ENCODE results near the gene ZBED2. TPM values are rescaled to one million over a fixed set of nuclear protein-coding genes. Genes with fewer than 3 reads are reported as not detected.
A peak's percentile ranks its signal among the peaks of the same experiment; 100 is the strongest.

Gene ZBED2
- total RNA-seq, 1 donor from 2014 or later, result 15.2 TPM

DNA sequence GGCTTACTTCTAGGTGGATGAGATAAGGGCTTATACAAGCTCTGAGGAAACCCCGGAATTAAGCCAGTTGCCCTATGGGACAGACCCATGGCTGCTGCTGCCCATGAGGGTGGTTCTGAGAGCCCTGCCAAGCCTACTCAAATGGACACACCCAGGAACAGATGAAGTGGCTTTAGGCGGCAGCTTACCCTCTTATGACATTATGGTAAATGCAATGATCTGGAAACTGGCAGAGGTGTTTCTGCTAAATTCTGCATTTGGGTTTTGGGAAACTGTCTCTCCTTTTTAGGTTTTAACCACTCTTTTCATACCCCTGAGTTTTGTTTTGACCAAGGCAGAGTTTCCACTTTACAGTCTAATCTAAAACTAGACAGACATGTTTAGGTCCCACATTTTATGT lies 9.0 kb upstream of the ZBED2 start:
- DNase-seq (ENCODE audit: low read depth), result no peak

DNA sequence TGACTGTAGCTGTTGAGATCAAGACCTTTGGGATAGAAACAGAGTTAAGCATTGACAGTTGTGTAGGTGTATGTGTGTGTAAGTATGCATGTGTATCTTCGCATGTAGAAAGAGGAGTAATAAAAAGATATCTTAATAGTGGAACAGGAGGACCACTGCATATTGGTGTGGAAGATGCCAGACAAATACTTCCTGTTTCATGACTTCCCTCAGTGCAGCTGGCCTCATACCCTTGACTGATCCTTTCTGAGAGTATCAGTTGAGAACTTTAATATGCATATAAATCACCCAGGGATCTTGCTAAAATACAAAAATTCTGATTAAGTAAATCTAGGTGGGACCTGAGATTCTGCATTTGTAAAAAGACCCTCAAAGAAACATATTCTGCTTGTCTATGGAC lies 8.5 kb upstream of the ZBED2 start:
- DNase-seq (ENCODE audit: low read depth), result no peak

DNA sequence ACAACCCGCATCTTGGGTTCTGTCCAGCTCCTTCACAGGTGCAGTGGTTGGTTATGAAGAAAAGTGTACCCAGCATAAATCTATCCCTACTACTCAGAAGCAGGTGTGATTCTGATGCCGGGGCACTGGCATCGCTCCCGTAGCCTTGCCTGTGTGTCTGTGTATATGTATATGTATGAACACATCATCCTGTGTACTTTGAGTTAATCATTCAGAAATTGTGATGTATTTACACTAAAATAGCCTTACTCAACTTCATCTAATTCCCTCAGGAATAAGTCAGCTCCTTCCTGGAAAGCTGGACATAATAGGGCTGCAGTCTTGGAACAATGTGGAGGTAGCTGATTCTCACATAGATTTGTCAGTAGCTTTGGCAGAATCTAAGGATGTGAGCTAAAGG lies 6.7 kb upstream of the ZBED2 start:
- DNase-seq (ENCODE audit: low read depth), result peak; percentile 65

- DNase-seq (ENCODE audit: low read depth), result no peak
These were observed 3.4 kb upstream of the ZBED2 start for GRCh38 chr3:111598552-111598951.

DNA sequence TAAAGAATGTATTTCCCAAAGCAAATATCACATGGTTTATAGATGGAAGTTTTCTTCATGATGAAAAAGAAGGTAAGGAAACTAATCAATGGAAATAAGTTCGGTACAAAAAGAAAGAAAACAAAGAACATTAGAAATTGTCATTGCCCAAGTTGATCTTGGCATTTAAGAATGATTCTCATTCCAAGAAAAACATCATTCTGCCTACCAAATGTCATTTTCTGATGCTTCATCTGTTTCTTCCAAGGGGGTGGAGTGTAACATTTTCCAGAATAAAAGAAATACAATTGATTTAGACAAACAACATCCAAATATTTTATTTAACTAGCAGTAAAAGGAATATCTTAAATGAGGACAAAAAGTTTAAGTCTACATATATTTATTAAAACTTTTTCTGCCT lies 3.0 kb upstream of the ZBED2 start:
- DNase-seq (ENCODE audit: low read depth), result no peak

- DNase-seq (ENCODE audit: low read depth), result no peak
These were observed 1.2 kb upstream of the ZBED2 start for GRCh38 chr3:111596328-111596727.

GRCh38 chr3:111594781-111595180 lies 365 bp downstream of the ZBED2 start:
- DNase-seq (ENCODE audit: low read depth), result no peak

DNA sequence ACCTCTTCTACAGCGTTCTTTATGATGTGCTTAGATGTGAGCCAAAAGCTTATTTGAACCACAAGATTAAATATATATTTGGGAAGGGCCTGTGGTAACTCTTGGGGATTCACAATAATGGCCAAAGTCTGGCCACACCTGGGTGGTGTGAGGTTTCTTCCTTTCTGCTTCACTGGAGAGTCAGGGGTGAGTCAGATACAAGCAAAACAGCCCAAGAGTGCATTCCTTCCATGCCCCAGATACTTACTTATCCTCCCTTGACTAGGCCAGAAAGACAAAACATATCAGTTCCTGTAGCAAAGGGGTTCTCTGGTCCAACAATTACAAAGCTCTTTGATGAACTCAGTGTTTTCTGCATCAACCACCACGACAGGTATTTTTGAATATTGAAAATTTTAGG lies 941 bp downstream of the ZBED2 start:
- DNase-seq (ENCODE audit: low read depth), result peak; percentile 95

- DNase-seq (ENCODE audit: low read depth), result no peak
These were observed 1.5 kb downstream of the ZBED2 start for GRCh38 chr3:111593666-111594065.

DNA sequence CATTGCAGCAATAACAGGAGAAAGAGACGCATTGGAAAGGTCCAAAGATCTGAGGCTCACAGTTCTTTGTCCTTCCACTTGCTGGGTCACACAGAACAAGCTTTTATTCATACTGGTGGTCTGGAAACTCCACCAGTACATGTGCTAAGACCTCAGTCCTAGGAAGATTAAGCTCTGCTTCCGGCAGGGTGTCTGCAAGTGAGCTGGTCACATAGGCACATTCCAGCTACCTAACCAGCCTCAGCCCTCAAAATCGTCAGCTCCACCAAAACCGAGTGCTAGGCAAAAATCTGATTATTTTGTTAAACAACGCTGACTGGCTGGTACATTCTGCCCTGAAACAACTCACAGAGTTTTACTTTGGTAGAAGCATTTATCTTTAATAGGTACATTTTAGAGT lies 2.2 kb downstream of the ZBED2 start:
- DNase-seq (ENCODE audit: low read depth), result peak; percentile 74

- DNase-seq (ENCODE audit: low read depth), result peak; percentile 54
These were observed 3.0 kb downstream of the ZBED2 start for GRCh38 chr3:111592143-111592542.

DNA sequence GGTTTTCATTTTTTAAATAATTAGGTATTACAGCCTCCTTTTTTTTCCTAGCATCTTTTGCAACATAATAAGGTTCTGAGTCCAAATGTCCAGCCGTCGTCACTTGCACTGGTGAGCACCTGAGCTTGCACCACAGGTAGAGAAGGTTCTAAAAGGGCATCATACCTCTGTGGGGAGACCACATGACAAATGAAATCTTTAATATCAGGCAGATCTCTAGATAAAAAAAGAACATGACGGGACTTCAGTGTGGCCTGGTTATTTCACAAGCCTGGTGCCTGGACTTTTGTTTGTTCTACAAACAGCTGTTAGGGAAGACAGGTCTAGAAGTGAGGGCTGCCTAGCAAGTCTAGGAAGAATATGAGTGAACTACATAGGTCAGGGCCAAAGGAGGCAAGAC lies 3.6 kb downstream of the ZBED2 start:
- DNase-seq (ENCODE audit: low read depth), result no peak

GRCh38 chr3:111590143-111590491 lies 5.0 kb downstream of the ZBED2 start:
- peak; percentile 70 for DNase-seq (ENCODE audit: low read depth)

GRCh38 chr3:111589303-111590142 lies 5.6 kb downstream of the ZBED2 start:
- DNase-seq (ENCODE audit: low read depth), result no peak

GRCh38 chr3:111588527-111588926 lies 6.6 kb downstream of the ZBED2 start:
- no peak for DNase-seq (ENCODE audit: low read depth)

DNA sequence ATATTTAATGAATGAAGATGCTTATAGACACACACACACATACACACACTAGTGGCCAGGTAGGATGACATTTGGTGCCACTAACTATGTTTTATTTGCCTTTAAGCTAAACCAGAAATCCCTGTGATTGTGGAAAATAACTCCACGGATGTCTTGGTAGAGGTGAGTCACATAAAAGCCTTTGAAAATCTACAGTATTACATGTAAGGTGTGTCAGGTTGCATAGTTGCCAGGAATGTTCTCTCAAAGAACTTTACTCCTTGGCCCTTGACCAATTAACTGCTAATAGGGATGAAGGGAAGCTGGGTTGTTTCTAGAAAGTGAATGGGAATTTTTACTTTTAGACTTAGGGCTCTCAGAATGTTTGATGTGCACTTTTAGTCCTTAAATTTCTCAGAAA lies 9.9 kb downstream of the ZBED2 start:
- peak; percentile 96 for DNase-seq (ENCODE audit: low read depth)

DNA sequence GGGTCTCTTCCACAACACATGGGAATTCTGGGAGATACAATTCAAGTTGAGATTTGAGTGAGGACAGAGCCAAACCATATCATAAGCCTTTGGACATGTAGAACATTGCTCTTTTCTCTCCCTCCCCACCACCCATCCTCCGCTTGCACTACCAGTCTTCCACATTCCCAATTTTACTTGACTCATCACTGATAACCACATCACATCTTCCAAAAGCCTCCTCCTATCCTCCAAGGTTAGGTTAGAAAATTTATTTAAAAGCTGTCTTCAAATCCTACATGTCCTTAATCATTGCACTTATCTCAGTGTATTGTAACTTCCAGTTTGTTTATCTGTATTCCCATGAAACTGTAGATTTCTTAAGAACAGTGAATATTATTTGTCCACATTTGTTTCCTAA lies 10.4 kb downstream of the ZBED2 start:
- no peak for DNase-seq (ENCODE audit: low read depth)

DNA sequence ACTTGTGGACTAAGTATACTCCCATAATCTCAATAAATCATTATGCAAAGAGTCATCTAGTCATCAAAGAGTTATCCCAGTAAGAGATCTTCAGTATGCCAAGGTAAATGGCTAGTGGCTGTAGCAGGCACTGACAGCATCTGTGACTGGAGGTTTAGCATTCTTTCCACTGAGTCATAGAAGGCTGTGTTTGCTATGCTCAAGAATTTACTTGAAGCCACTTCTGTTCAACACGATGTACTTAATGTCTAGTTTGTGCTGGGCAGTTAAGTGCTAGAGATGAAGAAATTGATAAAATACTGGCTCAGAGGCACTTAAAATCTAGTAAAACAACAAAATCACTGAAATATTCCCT lies 13.0 kb downstream of the ZBED2 start:
- peak; percentile 97 for DNase-seq (ENCODE audit: low read depth)

GRCh38 chr3:111581403-111582119 lies 13.6 kb downstream of the ZBED2 start:
- DNase-seq (ENCODE audit: low read depth), result no peak

DNA sequence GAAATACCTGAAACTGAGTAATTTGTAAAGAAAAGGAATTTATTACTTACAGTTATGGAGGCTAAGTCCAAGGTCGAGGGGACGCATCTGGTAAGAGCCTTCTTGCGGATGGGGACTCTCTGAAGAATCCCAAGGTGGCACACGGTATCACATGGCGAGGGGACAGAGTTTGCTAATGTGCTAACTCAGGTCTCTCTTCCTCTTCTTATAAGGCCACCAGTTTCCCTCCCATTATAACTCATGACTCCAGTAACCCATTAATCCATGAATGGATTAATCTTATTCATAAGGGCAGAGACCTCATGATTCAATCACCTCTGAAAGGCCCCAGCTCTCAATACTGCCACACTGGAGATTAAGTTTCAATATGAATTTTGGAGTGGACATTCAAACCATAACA lies 15.7 kb downstream of the ZBED2 start:
- no peak for DNase-seq (ENCODE audit: low read depth)

GRCh38 chr3:111578867-111579266 lies 16.3 kb downstream of the ZBED2 start:
- DNase-seq (ENCODE audit: low read depth), result no peak

DNA sequence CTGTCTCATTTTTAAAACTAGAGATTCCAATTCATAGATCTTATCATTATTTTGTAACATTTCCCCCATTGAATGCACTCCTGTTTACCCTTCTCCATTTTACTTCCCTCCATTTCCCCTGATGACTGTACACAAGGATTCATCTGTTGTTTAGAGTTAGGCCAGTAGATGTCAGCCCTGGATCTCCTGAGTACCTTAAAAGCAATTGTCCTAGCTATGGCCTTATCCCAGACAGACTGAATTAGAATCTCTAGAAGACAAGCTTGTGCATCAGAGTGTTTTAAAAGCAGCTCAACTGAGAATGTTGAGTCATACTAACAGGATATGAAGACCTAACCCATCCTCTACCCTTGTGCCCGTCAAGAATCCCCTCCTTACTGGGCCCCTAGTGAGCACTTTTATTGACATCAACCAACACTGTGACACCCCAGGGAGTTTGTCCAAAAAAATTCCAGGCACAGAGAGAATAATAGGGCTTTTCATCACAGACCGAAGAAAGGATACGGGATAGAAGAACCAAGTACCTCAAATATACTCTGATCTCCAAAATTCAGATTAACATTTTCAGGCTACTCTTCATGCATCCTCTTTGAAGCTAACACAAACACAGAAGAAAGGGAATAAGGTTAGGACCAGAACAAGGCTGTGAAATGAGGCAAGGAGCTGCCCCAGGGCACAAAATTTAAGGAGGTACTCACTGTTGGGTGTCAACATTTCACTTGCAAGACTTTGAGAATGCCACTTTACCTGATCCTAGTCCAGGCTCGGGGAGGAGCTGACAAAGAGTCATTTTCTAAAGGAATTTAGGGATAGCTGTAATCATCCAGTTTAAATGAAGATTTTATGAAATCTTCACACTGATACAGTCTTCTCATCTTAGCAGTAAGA lies 17.1 kb downstream of the ZBED2 start:
- peak; percentile 89 for DNase-seq (ENCODE audit: low read depth)

DNA sequence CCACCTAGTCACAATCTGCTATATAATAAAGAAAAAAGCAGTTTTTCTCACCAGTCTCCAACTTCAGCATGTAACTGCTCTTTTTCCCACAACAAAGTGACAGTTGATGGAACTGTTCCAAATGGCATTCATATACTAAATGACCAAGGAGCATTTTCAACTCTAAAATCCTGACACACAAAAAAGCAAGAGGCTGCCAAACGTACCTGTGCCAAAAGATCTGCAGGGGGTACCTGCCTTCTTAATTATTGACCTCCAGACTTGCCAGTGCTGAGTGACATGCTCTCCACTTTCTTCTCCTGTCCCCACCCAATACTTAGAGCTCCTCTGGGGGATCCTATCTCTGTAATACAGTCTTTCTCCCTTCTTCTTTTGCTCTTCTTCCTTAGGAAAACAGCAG lies 18.0 kb downstream of the ZBED2 start:
- DNase-seq (ENCODE audit: low read depth), result no peak

Data from renal cortical epithelial cell (primary cell).